ENCODE measurements around the gene XPNPEP2.

XPNPEP2 gene

GRCh38 chrX:129738466-129739308, at the start of gene XPNPEP2:
XPNPEP2 (plus strand) TSS chrX:129738979; CDS start chrX:129739214, 235 bp downstream.
- DNase-seq, result no peak

GRCh38 chrX:129689796-129690195, 49.0 kb upstream of the XPNPEP2 start:
- DNase-seq, result no peak

GRCh38 chrX:129690435-129690834, 48.3 kb upstream of the XPNPEP2 start:
- DNase-seq, result no peak

GRCh38 chrX:129693354-129693753, 45.4 kb upstream of the XPNPEP2 start:
- no peak for DNase-seq

- DNase-seq, result no peak
Measured at GRCh38 chrX:129694805-129695204, 44.0 kb upstream of the XPNPEP2 start.

- DNase-seq, result no peak
Measured at GRCh38 chrX:129695535-129695934, 43.2 kb upstream of the XPNPEP2 start.

GRCh38 chrX:129695937-129696336, 42.8 kb upstream of the XPNPEP2 start:
- no peak for DNase-seq

- no peak for DNase-seq
Measured at GRCh38 chrX:129696463-129697155, 42.2 kb upstream of the XPNPEP2 start.

GRCh38 chrX:129697204-129697829, 41.5 kb upstream of the XPNPEP2 start:
- no peak for DNase-seq

GRCh38 chrX:129698150-129698549, 40.6 kb upstream of the XPNPEP2 start:
- no peak for DNase-seq

GRCh38 chrX:129700536-129700935, 38.2 kb upstream of the XPNPEP2 start:
- DNase-seq, result no peak

- no peak for DNase-seq
Measured at GRCh38 chrX:129701624-129702069, 37.1 kb upstream of the XPNPEP2 start.

- DNase-seq, result no peak
Measured at GRCh38 chrX:129704491-129704890, 34.3 kb upstream of the XPNPEP2 start.

GRCh38 chrX:129705377-129705925, 33.3 kb upstream of the XPNPEP2 start:
- no peak for DNase-seq

- DNase-seq, result no peak
Measured at GRCh38 chrX:129705988-129706387, 32.8 kb upstream of the XPNPEP2 start.

- DNase-seq, result no peak
Measured at GRCh38 chrX:129706400-129707072, 32.2 kb upstream of the XPNPEP2 start.

- DNase-seq, result no peak
Measured at GRCh38 chrX:129714581-129714980, 24.2 kb upstream of the XPNPEP2 start.

GRCh38 chrX:129716507-129716906, 22.3 kb upstream of the XPNPEP2 start:
- DNase-seq, result no peak

GRCh38 chrX:129717892-129718291, 20.9 kb upstream of the XPNPEP2 start:
- DNase-seq, result no peak

GRCh38 chrX:129718676-129719075, 20.1 kb upstream of the XPNPEP2 start:
- DNase-seq, result no peak

- no peak for DNase-seq
Measured at GRCh38 chrX:129719268-129719667, 19.5 kb upstream of the XPNPEP2 start.

GRCh38 chrX:129719931-129720530, 18.7 kb upstream of the XPNPEP2 start:
- DNase-seq, result no peak

All from CD4-positive, alpha-beta T cell treated with Interleukin-17A for 4 hours (primary cell).